Measurements from ENCODE around the gene WDFY4.

Gene WDFY4

GRCh38 chr10:48714088-48714487 is 29.4 kb downstream of the WDFY4 start:
- DNase-seq: peak; percentile 51 to 61 (median 61)

- DNase-seq: no peak
These were observed 31.7 kb downstream of the WDFY4 start for GRCh38 chr10:48716416-48716815.

GRCh38 chr10:48720611-48721010 is 35.9 kb downstream of the WDFY4 start:
- DNase-seq: no peak

- DNase-seq: no peak
These were observed 37.8 kb downstream of the WDFY4 start for GRCh38 chr10:48722153-48723145.

- no peak for DNase-seq
These were observed 39.5 kb downstream of the WDFY4 start for GRCh38 chr10:48724127-48724526.

DNA sequence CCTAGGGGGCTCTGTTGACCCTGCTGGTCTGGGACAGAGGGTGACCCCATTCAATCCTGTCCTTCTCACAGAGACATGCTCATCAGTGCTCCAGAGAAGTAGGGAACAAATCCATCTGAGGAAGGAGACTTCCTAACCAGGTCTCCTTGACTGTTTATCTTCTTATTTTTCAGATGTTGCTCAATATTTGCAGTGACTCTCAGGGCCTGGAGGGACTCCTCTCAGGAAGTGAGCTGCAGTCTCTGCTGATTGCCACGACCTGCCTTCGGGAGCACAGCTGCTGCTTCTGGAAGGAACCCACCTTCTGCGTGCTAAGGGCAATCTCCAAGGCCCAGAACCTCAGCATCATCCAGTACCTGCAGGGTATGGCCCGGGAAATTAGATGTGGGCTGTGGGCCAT is 41.0 kb downstream of the WDFY4 start:
- DNase-seq: no peak

GRCh38 chr10:48727866-48728265 is 43.2 kb downstream of the WDFY4 start:
- DNase-seq: no peak

GRCh38 chr10:48729222-48729621 is 44.5 kb downstream of the WDFY4 start:
- DNase-seq: no peak

- DNase-seq: no peak
These were observed 45.3 kb downstream of the WDFY4 start for GRCh38 chr10:48729941-48730457.

DNA sequence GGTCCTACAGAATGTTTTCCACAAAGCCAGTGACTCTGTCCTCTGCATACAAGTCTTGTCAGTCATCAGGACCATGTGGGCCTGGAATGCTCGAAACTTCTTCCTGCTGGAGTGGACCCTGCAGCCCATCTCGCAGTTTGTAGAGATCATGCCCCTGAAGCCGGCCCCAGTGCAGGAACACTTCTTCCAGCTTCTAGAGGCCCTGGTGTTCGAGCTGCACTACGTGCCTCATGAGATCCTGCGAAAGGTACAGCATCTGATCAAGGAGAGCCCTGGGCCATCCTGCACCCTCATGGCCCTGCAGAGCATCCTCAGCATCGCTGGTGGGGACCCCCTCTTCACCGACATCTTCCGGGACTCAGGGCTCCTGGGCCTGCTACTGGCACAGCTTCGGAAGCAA is 46.5 kb downstream of the WDFY4 start:
- no peak for DNase-seq

DNA sequence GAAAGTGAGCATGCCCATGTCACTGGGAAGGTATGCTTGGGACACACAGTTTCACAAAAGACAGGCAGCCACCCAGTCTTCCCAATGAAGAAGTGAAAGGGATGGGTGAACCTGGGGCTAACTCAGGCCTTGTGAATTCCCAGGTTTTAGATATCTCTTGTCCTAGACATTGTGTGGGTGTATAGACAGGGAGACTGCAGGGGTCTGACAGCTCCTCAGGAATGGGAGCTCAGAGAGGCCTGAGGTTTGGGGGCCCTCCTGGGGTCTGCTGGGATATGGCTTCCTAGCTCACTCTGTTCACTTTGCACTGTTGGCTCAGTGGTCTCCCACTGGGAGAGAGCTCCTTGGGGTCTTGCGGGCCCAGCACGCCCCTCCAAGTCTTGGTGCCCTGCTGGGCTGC is 47.0 kb downstream of the WDFY4 start:
- no peak for DNase-seq

GRCh38 chr10:48733329-48733728 is 48.7 kb downstream of the WDFY4 start:
- DNase-seq: no peak

- DNase-seq: no peak
These were observed 51.2 kb downstream of the WDFY4 start for GRCh38 chr10:48735836-48736390.

- DNase-seq: no peak
These were observed 51.9 kb downstream of the WDFY4 start for GRCh38 chr10:48736596-48736995.

GRCh38 chr10:48737886-48738285 is 53.2 kb downstream of the WDFY4 start:
- no peak for DNase-seq

GRCh38 chr10:48739170-48739569 is 54.5 kb downstream of the WDFY4 start:
- DNase-seq: no peak

DNA sequence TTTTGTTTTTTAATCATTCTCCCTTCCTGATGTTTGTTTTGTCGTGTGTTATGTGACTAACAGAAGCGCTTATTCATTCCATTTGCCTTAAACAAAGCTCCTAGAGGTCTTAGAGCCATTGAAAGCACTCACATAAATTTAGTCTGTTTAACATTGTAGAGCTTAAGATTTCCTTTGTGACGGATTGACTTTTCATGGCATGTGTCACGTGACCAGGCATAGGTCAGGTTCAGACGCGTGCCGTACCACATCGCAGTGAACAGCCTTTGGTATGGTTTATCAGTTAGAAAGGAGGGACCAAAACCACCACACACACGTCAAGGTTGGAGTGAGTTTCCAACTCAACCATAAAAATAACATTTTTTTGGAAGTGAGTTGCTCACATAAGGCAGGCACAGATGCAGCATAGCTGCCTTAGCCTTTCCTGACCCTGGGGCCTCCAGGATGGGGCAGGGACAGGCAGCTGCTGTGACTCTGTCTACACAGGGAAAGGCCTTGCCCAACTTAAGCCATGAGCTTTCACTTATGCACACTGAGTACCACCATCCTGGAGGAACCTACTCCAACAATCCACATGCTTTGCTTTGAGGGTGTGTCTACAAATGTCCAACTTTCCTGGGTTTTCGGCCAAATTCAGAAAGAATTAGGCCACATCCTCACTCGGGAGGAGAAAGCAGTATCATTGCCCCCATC is 55.5 kb downstream of the WDFY4 start:
- no peak for DNase-seq

DNA sequence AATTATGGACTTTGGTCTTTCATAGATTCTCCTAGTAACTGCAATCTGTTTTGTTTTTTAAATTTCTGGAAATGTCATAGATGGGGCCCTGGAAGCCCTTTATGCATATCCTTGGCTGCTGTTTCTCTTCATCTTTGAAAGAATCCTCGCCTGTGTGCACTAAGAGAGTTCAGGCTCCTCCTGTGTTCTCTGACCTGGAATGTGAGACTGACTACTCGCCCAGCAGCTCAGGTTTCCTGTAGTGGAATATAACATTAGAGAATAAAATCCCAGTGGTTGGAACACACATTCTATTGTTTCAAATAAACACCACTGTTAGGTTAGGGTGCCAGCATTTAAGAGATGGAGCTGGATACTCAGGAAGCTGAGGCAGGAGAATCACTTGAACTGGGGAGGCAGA is 56.3 kb downstream of the WDFY4 start:
- DNase-seq: no peak

GRCh38 chr10:48742891-48743860 is 58.5 kb downstream of the WDFY4 start:
- peak; percentile 28 to 54 (median 33) for DNase-seq

DNA sequence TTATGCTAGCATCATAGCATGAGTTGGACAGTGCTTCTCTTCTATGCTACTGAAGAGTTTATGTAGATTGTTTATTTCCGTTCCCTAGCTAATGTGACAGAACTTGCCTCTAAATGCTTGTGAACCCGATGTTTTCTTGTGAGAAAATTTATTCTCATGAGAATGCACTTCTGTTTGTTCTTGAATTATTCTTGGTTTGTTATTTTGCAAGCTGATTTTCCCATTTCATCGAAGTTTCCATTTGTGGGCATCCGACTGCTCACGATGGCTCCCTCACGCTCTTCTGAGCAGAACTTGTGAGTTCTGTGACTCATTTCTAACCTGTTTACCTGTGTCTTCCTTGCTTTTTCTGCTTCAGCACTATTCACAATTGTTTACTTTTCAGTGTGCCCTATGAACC is 59.9 kb downstream of the WDFY4 start:
- DNase-seq: no peak

DNA sequence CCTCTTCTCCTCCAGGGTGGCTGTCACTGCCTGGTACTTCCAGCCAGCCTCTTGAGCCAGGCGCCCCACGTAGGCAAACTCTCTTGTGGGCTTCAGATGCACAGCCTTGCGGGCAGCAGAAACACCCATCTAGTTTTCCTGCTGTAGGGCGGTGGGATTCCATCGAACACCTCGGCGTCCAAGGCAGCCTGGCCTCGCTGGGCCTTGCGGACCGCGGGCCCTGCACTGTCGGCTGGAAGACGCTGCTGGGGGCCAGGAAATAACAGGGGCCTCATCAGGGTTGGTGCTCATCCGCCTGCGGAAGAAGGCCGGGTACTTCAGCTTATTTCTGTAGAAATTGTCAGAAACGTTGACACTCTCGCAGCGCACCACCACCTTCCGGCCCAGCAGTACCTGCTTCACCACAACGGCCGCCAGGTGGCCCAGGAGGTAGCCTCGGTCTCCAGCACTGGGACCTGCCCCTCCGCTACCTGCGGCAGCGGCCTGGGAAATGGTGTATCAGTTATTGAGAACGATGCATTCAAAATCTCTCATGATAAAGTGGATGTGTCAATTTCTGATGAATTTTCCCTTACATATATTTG is 61.1 kb downstream of the WDFY4 start:
- no peak for DNase-seq

DNA sequence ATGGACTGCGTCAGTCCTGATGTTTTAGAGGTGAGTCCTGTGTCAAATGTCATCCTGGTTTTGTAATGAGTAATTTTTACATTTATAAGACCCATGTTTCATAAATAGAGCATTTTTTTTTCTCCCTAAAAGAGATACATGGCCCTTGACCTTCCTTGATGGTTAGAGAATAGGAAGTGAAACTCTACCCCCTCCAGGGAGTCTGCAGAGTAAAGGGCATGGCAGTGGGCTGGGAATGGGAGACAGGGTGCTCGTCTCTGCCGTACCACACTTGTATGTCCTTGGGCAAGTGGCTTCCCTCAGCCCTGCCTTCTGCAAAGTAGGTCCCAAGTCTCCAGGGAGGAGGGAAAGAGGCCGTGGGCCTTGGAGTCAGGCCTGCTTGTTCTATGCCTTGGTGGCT is 63.9 kb downstream of the WDFY4 start:
- DNase-seq: peak; percentile 53 to 68 (median 61)
